ENCODE measurements around the gene ABTB2. TPM values are rescaled to one million over a fixed set of nuclear protein-coding genes. Genes with fewer than 3 reads are reported as not detected.

The ABTB2 gene
- polyA plus RNA-seq, 2 of the 4 experiments (the other 2 are of a cell fraction): 8.9 to 15.4 TPM

GRCh38 chr11:34139346-34139745 is 218.5 kb downstream of the ABTB2 start:
- H3K4me1 ChIP-seq: no peaks in the 10 kb centered on the region
- no peak overlapping the region for H3K4me2 ChIP-seq
- FAIRE-seq (no peak), DNase-seq (ENCODE audit: low read depth in 1 of 2, low spot score in 1 of 2) (no peak), ATAC-seq (no peak)
- 91% methylated on average over 7 of the region's 7 CpGs for WGBS (ENCODE audit: missing lambda C conversion rate)
- H3K27ac ChIP-seq: no peak overlapping the region
- TF ChIP-seq RAD21 (conservative IDR thresholded peaks at IDR 0.05 in 1 of 2, IDR thresholded peaks at IDR 0.05 in 1 of 2) (no peak), KDM1A (IDR thresholded peaks at IDR 0.05; ENCODE audit: low read depth) (no peak), GATA3 (IDR thresholded peaks at IDR 0.05; ENCODE audit: borderline replicate concordance) (no peak), CHD2 (IDR thresholded peaks at IDR 0.05; ENCODE audit: low read length, partially characterized antibody) (no peak), HEYL (CRISPR knock-in tag; IDR thresholded peaks at IDR 0.05) (no peak), CEBPB (IDR thresholded peaks at IDR 0.05) (no peak), E2F6 (IDR thresholded peaks at IDR 0.05; ENCODE audit: borderline replicate concordance, low read depth) (no peak), MAZ (IDR thresholded peaks at IDR 0.05; ENCODE audit: borderline replicate concordance, low read depth, low read length) (no peak), TFCP2L1 (CRISPR knock-in tag; IDR thresholded peaks at IDR 0.05) (no peak), HDAC2 (IDR thresholded peaks at IDR 0.05) (no peak), HMGXB4 (CRISPR knock-in tag; IDR thresholded peaks at IDR 0.05; ENCODE audit: borderline replicate concordance) (no peak), HOXA7 (CRISPR knock-in tag; IDR thresholded peaks at IDR 0.05) (no peak), POLR2A (IDR thresholded peaks at IDR 0.05; ENCODE audit: low read length) (no peak), TP53 (CRISPR knock-in tag; IDR thresholded peaks at IDR 0.05) (no peak), RARB (CRISPR knock-in tag; IDR thresholded peaks at IDR 0.05) (no peak), POLR2AphosphoS2 (conservative IDR thresholded peaks at IDR 0.05; ENCODE audit: low read length) (no peak), ZC3H11A (IDR thresholded peaks at IDR 0.05) (no peak), PHF8 (IDR thresholded peaks at IDR 0.05; ENCODE audit: borderline replicate concordance, low read depth) (no peak)
- H3K9me3 ChIP-seq: no peaks in the 10 kb centered on the region
- ChIA-PET CTCF (interaction anchor here (0.8 to 2.0 kb wide), 3 partner anchors 11 to 750 kb away, joined by 3 to 6 read pairs (median 5); no protein-coding TSS in a partner anchor), POLR2A (no interaction called here)
- H3K4me3 ChIP-seq: no peak overlapping the region

- no peak for FAIRE-seq
- Histone ChIP-seq H3K4me3 (no peak overlapping the region), H3K9me3 (no peaks in the 10 kb centered on the region), H3K27ac (no peak overlapping the region), H3K4me2 (no peak overlapping the region), H3K4me1 (no peaks in the 10 kb centered on the region)
- POLR2A ChIA-PET: no interaction called here
- no peak for ATAC-seq
- CTCF ChIA-PET: interaction anchor here (0.9 to 1.0 kb wide), 2 partner anchors 16 to 278 kb away, joined by 3 read pairs; no protein-coding TSS in a partner anchor
- DNase-seq (ENCODE audit: low read depth in 1 of 2, low spot score in 1 of 2): no peak
- TF ChIP-seq ZC3H11A (IDR thresholded peaks at IDR 0.05) (no peak), KDM5A (IDR thresholded peaks at IDR 0.05) (no peak), JUN (IDR thresholded peaks at IDR 0.05) (no peak), CHD4 (IDR thresholded peaks at IDR 0.05; ENCODE audit: borderline replicate concordance) (no peak), RNF2 (IDR thresholded peaks at IDR 0.05; ENCODE audit: borderline replicate concordance, low read depth) (no peak), FOSB (CRISPR knock-in tag; IDR thresholded peaks at IDR 0.05) (no peak)
- WGBS (ENCODE audit: missing lambda C conversion rate): 94% methylated on average over 8 of the region's 8 CpGs
Measured at GRCh38 chr11:34136420-34136819, 221.4 kb downstream of the ABTB2 start.

- POLR2A ChIA-PET: interaction anchor here (0.6 kb wide), 1 partner anchor 201 kb away, joined by 3 read pairs; no protein-coding TSS in a partner anchor
Measured at GRCh38 chr11:34135439-34135838, 222.4 kb downstream of the ABTB2 start.

More at GRCh38 chr11:34135439-34135838, 222.4 kb downstream of the ABTB2 start:
- FAIRE-seq (no peak), ATAC-seq (no peak), DNase-seq (ENCODE audit: low read depth in 1 of 2, low spot score in 1 of 2) (no peak)
- Histone ChIP-seq H3K4me3 (no peak overlapping the region), H3K4me2 (no peak overlapping the region), H3K27ac (no peak overlapping the region), H3K9me3 (no peaks in the 10 kb centered on the region), H3K4me1 (no peaks in the 10 kb centered on the region)
- 94% methylated on average over 3 of the region's 3 CpGs for WGBS (ENCODE audit: missing lambda C conversion rate)
- TF ChIP-seq KDM1A (IDR thresholded peaks at IDR 0.05; ENCODE audit: low read depth) (no peak), MAZ (IDR thresholded peaks at IDR 0.05; ENCODE audit: borderline replicate concordance, low read depth, low read length) (no peak), TP53 (CRISPR knock-in tag; IDR thresholded peaks at IDR 0.05) (no peak), ZC3H11A (IDR thresholded peaks at IDR 0.05) (no peak), RARB (CRISPR knock-in tag; IDR thresholded peaks at IDR 0.05) (no peak), CBX8 (IDR thresholded peaks at IDR 0.05) (no peak), CHD2 (IDR thresholded peaks at IDR 0.05; ENCODE audit: low read length, partially characterized antibody) (no peak), TFCP2L1 (CRISPR knock-in tag; IDR thresholded peaks at IDR 0.05) (no peak), ZSCAN20 (CRISPR knock-in tag; IDR thresholded peaks at IDR 0.05) (no peak)
- CTCF ChIA-PET: interaction anchor here (0.6 to 1.6 kb wide), 4 partner anchors 9 to 327 kb away, joined by 3 to 5 read pairs (median 4); no protein-coding TSS in a partner anchor

Data from A549 (cell line).